ENCODE data around the gene KLHL1. TPM values are rescaled to one million over a fixed set of nuclear protein-coding genes. Genes with fewer than 3 reads are reported as not detected.

Gene KLHL1
- total and polyA plus RNA-seq, 9 of the 15 experiments (the other 6 are each of a cell fraction or from before 2014, with no cell fraction given) = not detected

- no peak for TF ChIP-seq ZNF609 (CRISPR knock-in tag; IDR thresholded peaks at IDR 0.05; ENCODE audit: borderline replicate concordance)
Observed at GRCh38 chr13:70087247-70087646, 21.0 kb downstream of the KLHL1 start (continued).

- Histone ChIP-seq H3K9me3 (replicated peaks; ENCODE audit: control insufficient read depth, insufficient read depth, low read depth, low read length) (no peaks in the 10 kb centered on the region), H3K27ac (ENCODE audit: extremely low read depth, low read depth, low read length) (no peak overlapping the region), H3K9ac (ENCODE audit: insufficient read depth in 1 of 2, low read depth in 2 of 2, low read length in 2 of 2) (no peak overlapping the region), H3K4me1 (replicated peaks in 1 of 2; ENCODE audit: control insufficient read depth in 2 of 2, insufficient read depth in 2 of 2, low read length in 2 of 2) (no peaks in the 10 kb centered on the region), H3K27me3 (ENCODE audit: control insufficient read depth in 2 of 2, insufficient read depth in 2 of 2, low read length in 2 of 2) (no peaks in the 10 kb centered on the region), H2AFZ (ENCODE audit: low read depth, low read length) (no peak overlapping the region), H3K4me2 (ENCODE audit: insufficient read depth, low read length) (no peak overlapping the region), H3K9me1 (ENCODE audit: control insufficient read depth, insufficient read depth, low read length) (no peaks in the 10 kb centered on the region), H3K36me3 (ENCODE audit: control insufficient read depth, insufficient read depth, low read length) (no peaks in the 10 kb centered on the region), H3K4me3 (no peak overlapping the region), H3K79me2 (ENCODE audit: control insufficient read depth, insufficient read depth, low read length) (no peaks in the 10 kb centered on the region), H4K20me1 (replicated peaks; ENCODE audit: control insufficient read depth, insufficient read depth, low read length) (no peaks in the 10 kb centered on the region)
- CTCF ChIA-PET (ENCODE audit: low intra/inter-chr PET ratio) = no interaction called here
- in situ Hi-C loops (cut with MboI) (no loop called here), intact Hi-C loops (cut with micrococcal nuclease) (no loop called here)
- ATAC-seq (no peak), DNase-seq (ENCODE audit: extremely low read depth in 1 of 4, low spot score in 3 of 4) (no peak), FAIRE-seq (no peak)
- POLR2A ChIA-PET = no interaction called here
- no TSS peak for BruUV-seq (replicated peaks)
- 3% methylated on average over 3 of the region's 4 CpGs for WGBS (ENCODE audit: insufficient coverage, low coverage, missing lambda C conversion rate)
- TF ChIP-seq ZNF282 (CRISPR knock-in tag; IDR thresholded peaks at IDR 0.05) (no peak), ZNF146 (CRISPR knock-in tag; IDR thresholded peaks at IDR 0.05; ENCODE audit: unreplicated experiment) (no peak), NCOA2 (IDR thresholded peaks at IDR 0.05; ENCODE audit: partially characterized antibody in 2 of 2) (no peak), SFPQ (IDR thresholded peaks at IDR 0.05; ENCODE audit: low read depth, low read length) (no peak), ZC3H4 (CRISPR knock-in tag; IDR thresholded peaks at IDR 0.05; ENCODE audit: borderline replicate concordance) (no peak), PRMT5 (CRISPR knock-in tag; IDR thresholded peaks at IDR 0.05) (no peak), RBM34 (IDR thresholded peaks at IDR 0.05; ENCODE audit: borderline replicate concordance, insufficient read depth, low read length) (no peak), CTBP1 (IDR thresholded peaks at IDR 0.05; ENCODE audit: borderline replicate concordance) (no peak), RUNX1 (IDR thresholded peaks at IDR 0.05; ENCODE audit: low read depth) (no peak), ZFP36 (IDR thresholded peaks at IDR 0.05; ENCODE audit: low read depth, low read length, partially characterized antibody) (no peak), MTA1 (IDR thresholded peaks at IDR 0.05; ENCODE audit: borderline replicate concordance) (no peak), DPF2 (IDR thresholded peaks at IDR 0.05) (no peak)
Observed at GRCh38 chr13:70080012-70080411, 28.2 kb downstream of the KLHL1 start.
